Bronchial epithelial cell (primary cell): Measurements from ENCODE around the gene RAMACL. TPM values are rescaled to one million over a fixed set of nuclear protein-coding genes. Genes with fewer than 3 reads are reported as not detected.

Experiments used
- DNase-seq: peaks from one replicate; pipeline ENCODE4 v3.0.0-alpha.2; 2010; ENCODE audit warnings: low read depth
- FAIRE-seq: peaks from 2 replicates; lab custom pipeline; 2011; peaks lifted over from hg19 to GRCh38; lab: Jason Lieb, UNC
- H3K27me3 ChIP-seq: 2 replicates; pipeline ENCODE4 v1.5.1; 2011; ENCODE audit warnings: low read length; ENCODE audit not compliant: control insufficient read depth, insufficient read depth
- H3K36me3 ChIP-seq: 2 replicates; pipeline ENCODE4 v1.5.1; 2011; ENCODE audit warnings: low read length; ENCODE audit not compliant: control insufficient read depth, insufficient read depth
- H3K4me3 ChIP-seq: 2 replicates; pipeline ENCODE4 v1.5.1; 2011; ENCODE audit warnings: mild to moderate bottlenecking, low read depth, low read length, control low read depth
- total RNA-seq: library from RNA; depleted of rRNA; stranded (reverse); fragments of >200 nt; gene quantifications from 2 replicates; pipeline ENCODE4 v1.2.1, GENCODE V29; 2014
- TF ChIP-seq, protein P1 (sequence below): IDR thresholded peaks from 2 replicates; pipeline ENCODE4 v1.5.1; 2011; ENCODE audit warnings: mild to moderate bottlenecking, moderate library complexity, low read length, control low read depth, inconsistent platforms; ENCODE audit not compliant: insufficient read depth, severe bottlenecking

The RAMACL gene
- total RNA-seq, 1 donor from 2014 or later = 1.6 TPM

DNA sequence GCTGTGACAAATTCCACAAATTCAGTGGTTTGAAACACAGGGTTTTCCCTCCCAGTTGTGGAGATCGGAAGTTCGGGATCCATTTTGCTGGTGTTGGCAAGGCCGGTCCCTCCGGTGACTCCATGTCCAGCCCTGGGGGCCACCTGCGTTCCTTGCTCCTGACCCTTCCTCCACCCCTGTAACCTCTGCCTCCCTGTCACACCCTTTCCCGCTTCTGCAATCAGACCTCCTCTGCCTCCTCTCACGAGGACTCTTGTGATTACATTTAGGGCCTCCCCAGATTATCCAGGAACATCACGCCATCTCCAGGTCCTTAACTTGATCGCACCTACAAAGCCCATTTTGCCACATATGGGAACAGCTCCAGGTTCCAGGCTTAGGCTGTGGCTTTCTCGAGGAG lies 28.1 kb upstream of the RAMACL start:
- TF ChIP-seq, protein P1, sequence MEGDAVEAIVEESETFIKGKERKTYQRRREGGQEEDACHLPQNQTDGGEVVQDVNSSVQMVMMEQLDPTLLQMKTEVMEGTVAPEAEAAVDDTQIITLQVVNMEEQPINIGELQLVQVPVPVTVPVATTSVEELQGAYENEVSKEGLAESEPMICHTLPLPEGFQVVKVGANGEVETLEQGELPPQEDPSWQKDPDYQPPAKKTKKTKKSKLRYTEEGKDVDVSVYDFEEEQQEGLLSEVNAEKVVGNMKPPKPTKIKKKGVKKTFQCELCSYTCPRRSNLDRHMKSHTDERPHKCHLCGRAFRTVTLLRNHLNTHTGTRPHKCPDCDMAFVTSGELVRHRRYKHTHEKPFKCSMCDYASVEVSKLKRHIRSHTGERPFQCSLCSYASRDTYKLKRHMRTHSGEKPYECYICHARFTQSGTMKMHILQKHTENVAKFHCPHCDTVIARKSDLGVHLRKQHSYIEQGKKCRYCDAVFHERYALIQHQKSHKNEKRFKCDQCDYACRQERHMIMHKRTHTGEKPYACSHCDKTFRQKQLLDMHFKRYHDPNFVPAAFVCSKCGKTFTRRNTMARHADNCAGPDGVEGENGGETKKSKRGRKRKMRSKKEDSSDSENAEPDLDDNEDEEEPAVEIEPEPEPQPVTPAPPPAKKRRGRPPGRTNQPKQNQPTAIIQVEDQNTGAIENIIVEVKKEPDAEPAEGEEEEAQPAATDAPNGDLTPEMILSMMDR = no peak
- DNase-seq = no peak

DNA sequence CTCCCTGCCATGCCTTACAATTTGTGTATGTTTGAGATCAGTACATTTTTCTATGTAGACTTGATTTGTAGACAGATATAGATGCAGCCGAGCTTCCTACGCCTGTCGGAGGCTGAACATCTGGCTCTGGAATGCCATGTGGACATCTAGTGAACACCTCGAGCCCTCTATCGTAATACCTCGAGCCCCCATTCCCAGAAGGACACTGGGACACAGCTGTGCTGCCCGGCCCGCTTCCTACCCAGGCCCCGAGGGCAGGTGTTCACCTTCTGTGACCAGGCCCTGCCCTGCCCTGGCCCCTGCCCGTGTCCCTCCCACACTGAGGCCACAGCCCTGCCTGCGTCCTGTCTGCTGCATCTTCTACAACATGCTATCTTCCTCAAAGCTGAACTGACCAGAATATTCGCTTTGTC lies 27.7 kb upstream of the RAMACL start:
- TF ChIP-seq, protein P1 = no peak
- DNase-seq = no peak
- no peaks in the 10 kb centered on the region for H3K27me3 ChIP-seq
- peaks cover 3% of the 10 kb centered on the region for H3K36me3 ChIP-seq
- H3K4me3 ChIP-seq = no peak overlapping the region
- no peak for FAIRE-seq

More for the DNA sequence above, 28.1 kb upstream of the RAMACL start:
- no peak overlapping the region for H3K4me3 ChIP-seq
- H3K36me3 ChIP-seq = peaks cover 3% of the 10 kb centered on the region
- peak; percentile 18 for FAIRE-seq
- no peaks in the 10 kb centered on the region for H3K27me3 ChIP-seq

DNA sequence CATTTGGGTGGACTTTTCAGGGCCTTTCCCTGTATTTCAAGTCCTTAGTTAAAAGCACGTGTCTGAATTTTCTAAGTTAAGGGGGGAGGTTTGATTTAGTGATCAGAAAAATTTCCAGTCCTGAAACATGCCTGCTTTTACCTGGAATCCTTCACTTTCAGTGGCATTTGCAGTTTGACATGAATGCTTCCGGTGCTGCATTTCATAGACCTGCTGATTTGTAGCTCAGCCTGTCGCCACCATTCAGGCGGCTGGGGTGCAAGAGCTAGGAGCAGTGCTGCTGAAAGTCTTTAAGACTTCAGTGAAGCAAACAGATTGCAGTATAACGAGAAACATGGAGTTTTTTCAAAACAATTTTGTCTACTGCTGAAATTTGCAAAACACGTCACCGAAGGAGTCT lies 26.5 kb upstream of the RAMACL start:
- TF ChIP-seq, protein P1 = no peak
- no peak for DNase-seq
- FAIRE-seq = no peak

DNA sequence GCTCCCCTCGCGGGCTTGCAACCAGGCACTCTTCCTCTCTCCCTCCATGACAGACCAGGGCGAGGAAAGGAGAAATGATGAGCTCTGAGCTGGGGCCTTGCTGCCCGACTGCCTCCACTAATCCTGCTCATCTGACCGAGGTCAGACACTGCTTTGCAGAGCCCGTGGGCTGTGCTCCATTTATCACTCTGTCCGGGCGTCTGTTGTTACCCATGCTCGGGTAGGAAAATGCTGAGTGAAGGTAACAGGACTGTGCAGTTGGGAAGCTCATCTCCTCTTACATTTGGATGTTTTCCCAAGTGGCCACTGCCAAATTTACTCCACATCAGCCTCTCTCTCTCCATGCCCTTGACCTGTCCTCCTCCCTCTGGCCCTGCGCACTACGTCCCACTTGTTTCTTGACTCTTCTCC lies 26.0 kb upstream of the RAMACL start:
- Histone ChIP-seq H3K36me3 (no peaks in the 10 kb centered on the region), H3K27me3 (no peaks in the 10 kb centered on the region), H3K4me3 (no peak overlapping the region)
- TF ChIP-seq, protein P1 = no peak
- FAIRE-seq (no peak), DNase-seq (no peak)

More for the DNA sequence above, 26.5 kb upstream of the RAMACL start:
- Histone ChIP-seq H3K4me3 (no peak overlapping the region), H3K27me3 (no peaks in the 10 kb centered on the region), H3K36me3 (no peaks in the 10 kb centered on the region)

DNA sequence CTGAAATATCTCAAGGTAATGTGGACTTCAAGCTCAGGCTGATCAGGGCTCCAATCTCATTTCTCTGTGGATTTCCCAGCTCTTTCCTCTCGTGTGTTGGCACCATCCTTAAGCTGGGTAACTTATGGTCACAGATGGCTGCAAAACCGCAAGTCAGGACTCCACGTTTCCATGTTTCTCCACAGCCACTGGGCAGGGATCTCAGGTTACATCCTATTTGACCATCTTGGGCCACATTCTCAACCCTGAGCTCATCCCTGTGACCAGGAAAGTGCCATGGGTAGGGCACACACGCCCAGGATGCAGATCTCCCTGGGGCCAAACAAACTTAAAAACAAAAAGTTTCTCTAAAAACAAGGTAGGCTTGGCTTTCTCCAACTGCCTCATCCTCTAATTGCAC lies 25.2 kb upstream of the RAMACL start:
- FAIRE-seq = no peak
- TF ChIP-seq, protein P1 = no peak
- H3K4me3 ChIP-seq = no peak overlapping the region
- no peak for DNase-seq
- H3K27me3 ChIP-seq = no peaks in the 10 kb centered on the region
- H3K36me3 ChIP-seq = no peaks in the 10 kb centered on the region

DNA sequence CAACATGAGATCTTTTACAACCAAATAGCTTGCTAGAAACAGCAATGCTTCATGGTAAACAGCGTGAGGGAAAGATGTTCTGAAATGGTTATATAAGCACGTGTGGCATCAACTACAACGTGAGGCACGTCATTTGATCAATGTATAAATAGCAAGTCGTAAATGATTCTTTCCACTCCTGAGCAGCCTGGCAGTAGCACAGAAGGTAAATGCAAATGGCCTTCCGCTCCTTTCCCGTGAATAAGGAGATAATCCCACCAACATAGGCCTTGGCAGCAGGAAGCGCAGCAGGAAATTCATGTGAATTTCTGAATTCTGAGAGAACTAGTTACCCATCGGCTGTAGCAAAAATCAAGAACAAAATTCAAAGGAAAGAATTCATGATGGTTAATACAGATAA lies 23.6 kb upstream of the RAMACL start:
- no peak for FAIRE-seq
- Histone ChIP-seq H3K36me3 (no peaks in the 10 kb centered on the region), H3K27me3 (no peaks in the 10 kb centered on the region), H3K4me3 (no peak overlapping the region)
- TF ChIP-seq, protein P1 = no peak
- DNase-seq = no peak
